Epithelial cell of umbilical artery (primary cell): ENCODE measurements around the gene TUFM. TPM values are rescaled to one million over a fixed set of nuclear protein-coding genes. Genes with fewer than 3 reads are reported as not detected.

Experiments used
- total RNA-seq: library from RNA; depleted of rRNA; stranded (reverse); fragments of >200 nt; gene quantifications from 2 replicates; pipeline ENCODE4 v1.2.3, GENCODE V29; 2014

TUFM gene
- 150 and 187 TPM in 2 replicates for total RNA-seq

DNA sequence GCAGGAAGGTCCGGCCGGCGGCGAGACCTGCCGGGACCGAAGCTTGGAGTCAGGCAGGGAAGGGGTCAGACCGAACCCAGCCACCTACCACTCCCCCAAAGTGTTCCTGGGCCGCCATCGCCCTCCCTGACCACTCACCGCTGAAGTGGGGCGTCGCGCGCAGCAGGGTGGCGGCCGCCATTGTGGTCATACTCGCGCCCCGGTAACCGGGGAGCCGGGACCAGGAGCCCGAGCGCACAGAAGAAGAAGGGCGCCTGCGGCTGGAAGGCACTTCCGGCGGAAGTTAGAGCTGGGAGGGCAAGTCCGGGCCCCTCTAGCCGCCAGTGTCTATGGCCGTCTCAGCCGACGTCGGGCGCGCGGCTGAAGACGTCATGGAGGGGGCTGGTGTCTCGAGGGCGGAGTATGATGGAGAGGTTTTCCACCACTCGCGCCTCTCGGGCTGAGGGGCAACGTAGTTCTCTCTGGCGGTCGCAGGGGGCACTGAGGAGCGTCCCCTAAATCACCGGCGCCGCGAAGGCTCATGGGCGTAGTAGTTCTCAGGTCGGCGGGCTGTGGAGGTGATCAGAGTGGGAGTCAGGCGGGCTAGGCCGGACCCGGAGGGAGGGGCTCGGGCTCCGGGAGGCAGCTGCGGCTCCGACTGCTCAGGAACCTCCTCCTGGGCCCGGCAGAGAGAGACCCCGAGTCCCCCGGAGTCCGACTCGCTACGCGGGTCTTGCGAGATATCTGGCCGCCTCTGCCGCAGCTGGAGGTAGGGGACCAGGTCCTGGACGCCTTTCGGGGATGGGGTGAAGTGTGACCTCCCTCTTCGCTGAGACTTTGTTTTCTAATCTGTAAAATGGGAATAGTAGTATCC is at the start of gene TUFM:
TSS of gene TUFM (minus strand) at position 269 of the 853 bp plus-strand sequence. CDS start at position 190, 79 bp downstream.

DNA sequence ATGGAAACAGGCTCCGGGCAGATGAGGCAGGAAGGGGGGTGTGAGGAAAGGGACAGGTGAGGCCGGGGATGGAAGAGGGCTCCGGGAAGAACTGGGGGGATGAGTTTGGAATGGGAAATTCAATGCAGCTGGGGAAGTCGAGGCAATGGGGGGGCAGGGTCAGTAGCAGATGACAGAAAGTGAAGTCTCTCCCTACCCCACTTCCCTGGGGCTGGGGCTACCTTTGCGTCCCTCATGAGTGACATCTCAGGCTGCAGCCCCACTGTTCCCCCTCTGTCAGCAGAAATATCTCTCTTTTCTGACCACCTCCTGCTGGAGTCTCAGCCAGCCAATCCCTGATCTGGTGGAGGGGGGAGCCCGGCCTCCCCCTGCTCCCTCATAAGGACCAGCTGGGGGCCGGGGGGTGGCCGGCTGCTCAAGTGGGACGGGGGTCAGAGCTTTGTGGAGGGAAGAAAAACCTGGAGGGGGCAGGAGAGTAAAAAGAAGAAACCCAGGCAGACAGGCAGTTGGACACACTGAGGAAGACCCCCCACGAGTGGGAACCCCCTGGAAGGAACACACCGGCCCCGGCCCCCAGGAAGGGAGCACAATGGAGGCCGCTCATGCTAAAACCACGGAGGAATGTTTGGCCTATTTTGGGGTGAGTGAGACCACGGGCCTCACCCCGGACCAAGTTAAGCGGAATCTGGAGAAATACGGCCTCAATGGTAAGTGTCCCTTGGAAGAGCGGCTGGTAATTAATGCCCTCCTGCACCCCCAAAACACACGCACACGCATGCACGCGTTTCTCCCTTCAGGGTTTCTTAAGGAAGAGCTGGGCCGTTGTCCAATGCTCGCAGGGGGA is 32.2 kb upstream of the TUFM start, which contains the start of gene ATP2A1:
TSS of gene ATP2A1 (plus strand) at position 406 of the 844 bp plus-strand sequence. CDS start at position 590, 184 bp downstream.

DNA sequence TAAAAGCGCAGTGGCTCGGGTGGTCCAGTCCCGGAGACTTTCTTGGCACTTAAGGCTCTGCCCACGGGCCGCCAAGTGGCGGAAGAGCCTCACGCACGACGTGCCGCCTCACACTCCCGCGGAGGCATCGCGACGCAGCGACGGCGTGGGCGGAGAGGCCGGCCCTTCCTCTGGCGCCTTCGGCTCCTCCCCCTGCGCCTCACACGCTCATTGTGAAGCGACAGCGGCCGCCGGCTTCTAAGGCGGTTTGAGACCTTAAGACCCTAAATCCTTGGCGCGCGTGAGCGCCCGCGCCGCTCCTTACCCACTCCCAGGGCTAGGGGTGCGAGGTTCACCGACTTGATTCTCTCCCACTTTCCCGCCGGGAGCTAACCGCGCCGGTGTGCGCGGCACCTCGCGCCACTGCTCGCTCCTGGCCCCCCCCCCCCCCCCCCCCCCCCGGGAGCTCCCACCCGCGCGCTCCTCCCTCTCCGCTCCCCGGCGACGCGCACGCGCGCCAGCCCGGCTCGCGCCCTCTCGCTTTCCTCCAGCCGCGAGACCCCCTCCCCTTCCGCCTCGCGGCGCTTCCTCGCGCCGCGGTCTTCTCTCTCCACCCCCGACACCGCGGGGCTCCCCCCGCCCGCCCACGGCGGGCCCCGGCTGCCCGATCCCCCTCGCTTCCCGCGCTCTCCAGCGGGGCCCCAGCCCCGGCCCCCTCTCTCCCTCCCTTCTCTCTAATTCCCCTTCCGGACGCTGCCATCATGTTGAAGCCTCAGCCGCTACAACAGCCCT is 23.4 kb downstream of the TUFM start, which contains the start of gene ATXN2L:
TSS of gene ATXN2L (plus strand) at position 480 of the 771 bp plus-strand sequence. CDS start at position 741, 261 bp downstream.

Other genes starting within 250 kb of the TUFM start
- under 0.01 TPM in 1 of 2 replicates, not detected in the other for gene SULT1A2, start 249.3 kb downstream of the TUFM start, total RNA-seq
- gene SULT1A1, start 236.3 kb downstream of the TUFM start, total RNA-seq: 0.32 and 14.1 TPM in 2 replicates
- not detected in 2 replicates for gene NPIPB8, start 208.3 kb downstream of the TUFM start, total RNA-seq
- 125 and 219 TPM in 2 replicates for gene EIF3C, start 134.9 kb downstream of the TUFM start, total RNA-seq
- gene NPIPB9, start 94.6 kb downstream of the TUFM start, total RNA-seq: 1.6 and 1.7 TPM in 2 replicates
- gene ATXN2L, start 23.3 kb downstream of the TUFM start, total RNA-seq: 25.7 and 26.3 TPM in 2 replicates
- gene SH2B1, start 17.5 kb upstream of the TUFM start, total RNA-seq: 6.8 and 7.3 TPM in 2 replicates
- gene ATP2A1, start 32.1 kb upstream of the TUFM start, total RNA-seq: under 0.01 and 0.30 TPM in 2 replicates
- gene RABEP2, start 78.9 kb upstream of the TUFM start, total RNA-seq: 41.3 and 48.5 TPM in 2 replicates
- 0.32 TPM in 1 of 2 replicates, not detected in the other for gene CD19, start 85.6 kb upstream of the TUFM start, total RNA-seq
- gene NFATC2IP, start 104.6 kb upstream of the TUFM start, total RNA-seq: 14.9 and 20.1 TPM in 2 replicates
- gene SPNS1, start 128.4 kb upstream of the TUFM start, total RNA-seq: 22.8 and 24.0 TPM in 2 replicates
- gene LAT, start 138.7 kb upstream of the TUFM start, total RNA-seq: 0.15 and 0.65 TPM in 2 replicates